GM12872 (cell line): ENCODE results near the gene SH3PXD2B.

Source experiments
- CTCF ChIP-seq: IDR thresholded peaks from 3 replicates; pipeline ENCODE4 v1.5.1; 2011; ENCODE audit warnings: low read depth, mild to moderate bottlenecking, low read length, moderate library complexity; ENCODE audit not compliant: insufficient read depth

The SH3PXD2B gene

DNA sequence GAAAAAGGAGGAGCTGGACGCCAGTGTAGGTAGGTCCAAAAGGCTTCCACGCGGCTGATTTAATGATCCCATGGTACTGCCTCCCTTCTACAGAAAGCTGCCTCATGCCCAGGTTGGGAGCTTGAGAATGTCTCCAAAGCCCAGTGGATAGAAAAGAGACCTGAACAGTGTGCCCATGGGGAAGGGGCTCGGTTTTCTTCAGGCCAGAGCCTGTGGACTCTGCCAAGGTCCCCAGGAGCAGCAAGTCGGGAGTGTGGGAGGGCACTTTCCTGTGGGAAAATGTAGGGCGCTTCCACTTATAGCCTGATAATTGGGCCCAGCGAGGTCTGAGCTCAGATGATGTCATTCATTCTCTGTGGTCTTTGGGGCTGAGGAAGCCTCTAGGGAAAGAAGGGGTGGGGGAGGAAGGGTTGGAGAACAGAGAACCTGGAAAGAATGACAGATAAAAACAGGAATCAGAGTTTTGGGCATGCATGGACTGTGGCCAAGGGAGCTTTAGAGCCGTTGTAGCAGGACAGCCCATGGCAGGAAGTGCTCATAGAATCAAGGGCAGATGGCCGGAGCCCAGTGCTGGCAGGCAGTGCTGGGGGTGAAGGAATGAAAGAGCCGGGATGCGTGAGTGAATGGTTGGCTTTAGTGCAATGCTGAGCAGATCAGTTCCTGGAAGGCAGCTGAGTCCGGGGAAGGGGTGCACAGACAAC, 42.5 kb upstream of the SH3PXD2B start:
- no peak for TF ChIP-seq CTCF

GRCh38 chr5:172494630-172495505, 40.5 kb upstream of the SH3PXD2B start:
- no peak for TF ChIP-seq CTCF

DNA sequence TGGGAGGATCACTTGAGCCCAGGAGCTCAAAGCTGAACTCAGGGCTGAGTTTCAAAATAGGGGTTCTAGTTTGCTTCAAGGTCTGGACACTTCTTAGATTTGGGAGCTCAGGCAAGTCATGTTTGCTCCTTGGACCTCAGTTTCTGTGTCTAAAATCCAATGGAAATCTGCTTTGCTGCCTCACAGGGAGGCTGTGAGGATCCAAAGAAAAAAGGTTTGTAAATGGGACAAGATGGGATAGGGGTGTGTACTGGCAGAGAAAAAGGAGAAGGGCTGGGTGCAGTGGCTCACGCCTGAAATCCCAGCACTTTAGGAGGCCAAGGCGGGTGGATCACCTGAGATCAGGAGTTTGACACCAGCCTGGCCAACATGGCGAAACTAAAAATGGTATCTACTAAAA, 39.6 kb upstream of the SH3PXD2B start:
- no peak for TF ChIP-seq CTCF

DNA sequence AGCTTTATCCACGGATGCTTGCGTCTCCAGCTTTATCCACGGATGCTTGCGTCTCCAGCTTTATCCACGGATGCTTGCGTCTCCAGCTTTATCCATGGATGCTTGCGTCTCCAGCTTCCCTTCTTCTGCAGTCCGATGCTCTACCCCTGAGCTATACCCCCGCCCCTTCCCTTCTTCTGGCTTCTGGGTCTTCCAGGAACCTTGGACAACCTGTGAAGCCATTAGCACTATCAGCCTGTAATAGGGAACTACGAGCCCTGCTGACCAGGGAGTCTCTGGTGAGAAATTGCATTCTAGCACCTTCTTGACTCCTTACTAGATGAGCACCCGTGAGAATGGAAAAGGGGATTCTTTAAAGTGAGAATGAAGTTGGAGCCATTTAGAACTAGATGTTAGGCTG, 39.1 kb upstream of the SH3PXD2B start:
- TF ChIP-seq CTCF: no peak

GRCh38 chr5:172493002-172493401, 38.7 kb upstream of the SH3PXD2B start:
- TF ChIP-seq CTCF: no peak

DNA sequence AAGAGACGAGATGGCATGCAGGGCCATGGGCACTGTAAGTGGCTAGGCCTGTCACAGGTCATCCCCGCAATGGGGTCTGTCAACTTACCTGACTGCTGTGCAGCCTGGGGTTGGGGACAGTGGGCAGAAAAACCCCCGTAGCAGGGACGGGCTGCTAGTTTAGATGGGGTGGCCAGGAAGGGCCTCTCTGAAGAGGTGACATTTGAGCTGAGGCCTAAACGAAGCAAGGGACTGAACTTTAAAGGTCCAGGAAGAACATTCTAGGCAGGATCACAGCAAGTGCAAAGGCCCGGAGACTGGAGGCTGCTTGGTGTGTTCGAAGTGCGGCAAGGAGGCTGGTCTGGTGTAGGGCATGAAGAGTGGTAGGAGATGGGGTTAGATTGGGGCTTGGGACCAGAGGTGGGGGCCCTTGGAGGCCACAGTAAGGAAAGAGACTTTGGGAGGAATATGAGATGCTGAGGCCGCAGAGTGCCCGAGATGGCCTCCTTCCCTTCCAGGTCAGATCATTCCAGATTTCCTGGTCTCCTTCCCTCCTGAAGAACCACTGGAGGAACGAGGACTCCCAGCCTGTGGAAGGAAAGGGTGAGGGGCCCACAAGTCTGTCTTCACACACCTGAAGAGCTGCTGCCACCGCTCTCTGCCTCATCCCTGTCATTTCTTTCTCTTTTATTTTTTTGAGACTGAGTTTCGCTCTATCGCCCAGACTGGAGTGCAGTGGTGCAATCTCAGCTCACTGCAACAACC, 37.9 kb upstream of the SH3PXD2B start:
- no peak for TF ChIP-seq CTCF

DNA sequence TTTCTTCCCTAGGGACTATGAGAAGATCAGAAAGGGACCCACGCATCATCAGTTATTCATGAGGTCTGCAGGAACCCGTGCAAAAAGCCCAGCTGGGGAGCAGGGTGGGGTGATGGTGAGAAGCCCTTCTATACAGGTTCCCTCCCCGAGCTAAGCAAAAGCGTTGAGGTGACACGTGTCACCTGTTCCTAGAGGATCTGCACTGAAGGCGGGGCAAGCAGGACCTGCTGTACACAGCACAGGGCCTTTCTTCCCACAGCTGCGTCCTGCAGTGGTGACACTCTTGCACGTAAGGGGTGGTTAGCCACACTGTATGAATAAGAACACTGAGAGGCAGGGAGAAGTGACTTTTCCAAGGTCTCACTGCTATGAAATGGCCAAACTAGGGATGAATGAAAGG, 37.2 kb upstream of the SH3PXD2B start:
- no peak for TF ChIP-seq CTCF
